HUES6 (cell line): Measurements from ENCODE around the gene SLC25A42.

ENCODE experiments used
- H3K27ac ChIP-seq: 2 replicates; pipeline ENCODE4 v1.7.0; 2013; ENCODE audit warnings: low read depth, mild to moderate bottlenecking, low read length, inconsistent platforms
- H3K27me3 ChIP-seq: 2 replicates; pipeline ENCODE4 v1.6.1; 2013; ENCODE audit warnings: low read length; ENCODE audit not compliant: control insufficient read depth, insufficient read depth
- H3K36me3 ChIP-seq: 2 replicates; pipeline ENCODE4 v1.6.1; 2013; ENCODE audit warnings: low read length; ENCODE audit not compliant: control insufficient read depth, insufficient read depth
- H3K4me1 ChIP-seq: 2 replicates; pipeline ENCODE4 v1.6.1; 2013; ENCODE audit warnings: low read length; ENCODE audit not compliant: control insufficient read depth, insufficient read depth
- H3K4me3 ChIP-seq: 2 replicates; pipeline ENCODE4 v1.5.1; 2013; ENCODE audit warnings: low read depth, low read length
- H3K9ac ChIP-seq: one replicate; pipeline ENCODE4 v1.6.1; 2013; ENCODE audit warnings: mild to moderate bottlenecking, low read length
- H3K9me3 ChIP-seq: 2 replicates; pipeline ENCODE4 v1.6.1; 2013; ENCODE audit warnings: low read depth, low read length; ENCODE audit not compliant: control insufficient read depth, insufficient read depth

The SLC25A42 gene

GRCh38 chr19:19154768-19155494 lies 91.1 kb downstream of the SLC25A42 start:
- no peak overlapping the region for H3K9ac ChIP-seq
- no peak overlapping the region for H3K27ac ChIP-seq
- no peak overlapping the region for H3K4me3 ChIP-seq
- no peaks in the 10 kb centered on the region for H3K36me3 ChIP-seq
- H3K27me3 ChIP-seq = no peaks in the 10 kb centered on the region
- no peaks in the 10 kb centered on the region for H3K4me1 ChIP-seq
- H3K9me3 ChIP-seq = no peaks in the 10 kb centered on the region

- Histone ChIP-seq H3K4me3 (no peak overlapping the region), H3K9me3 (no peaks in the 10 kb centered on the region), H3K9ac (no peak overlapping the region), H3K27me3 (no peaks in the 10 kb centered on the region), H3K36me3 (no peaks in the 10 kb centered on the region), H3K4me1 (no peaks in the 10 kb centered on the region; the same call in 1 of the 2 replicates), H3K27ac (no peak overlapping the region)
Observed at GRCh38 chr19:19155495-19156219, 91.9 kb downstream of the SLC25A42 start.

- no peaks in the 10 kb centered on the region for H3K36me3 ChIP-seq
Observed at GRCh38 chr19:19157808-19158207, 94.0 kb downstream of the SLC25A42 start.

GRCh38 chr19:19159534-19159933 lies 95.7 kb downstream of the SLC25A42 start:
- Histone ChIP-seq H3K36me3 (no peaks in the 10 kb centered on the region), H3K4me1 (no peaks in the 10 kb centered on the region; the same call in 1 of the 2 replicates), H3K9ac (no peak overlapping the region), H3K9me3 (no peaks in the 10 kb centered on the region), H3K4me3 (no peak overlapping the region), H3K27ac (no peak overlapping the region), H3K27me3 (no peaks in the 10 kb centered on the region)

More at GRCh38 chr19:19157808-19158207, 94.0 kb downstream of the SLC25A42 start:
- no peak overlapping the region for H3K4me3 ChIP-seq
- H3K9me3 ChIP-seq = no peaks in the 10 kb centered on the region
- H3K27ac ChIP-seq = no peak overlapping the region
- no peaks in the 10 kb centered on the region for H3K27me3 ChIP-seq
- H3K9ac ChIP-seq = no peak overlapping the region
- H3K4me1 ChIP-seq = no peaks in the 10 kb centered on the region; the same call in 1 of the 2 replicates

- Histone ChIP-seq H3K4me1 (no peaks in the 10 kb centered on the region; the same call in 1 of the 2 replicates), H3K9ac (peak overlapping the region; percentile 52), H3K27me3 (no peaks in the 10 kb centered on the region), H3K27ac (peak overlapping the region; percentile 77; the same call in 1 of the 2 replicates), H3K4me3 (no peak overlapping the region; the same call in 1 of the 2 replicates), H3K36me3 (no peaks in the 10 kb centered on the region), H3K9me3 (no peaks in the 10 kb centered on the region)
Observed at GRCh38 chr19:19160461-19161035, 96.8 kb downstream of the SLC25A42 start.

GRCh38 chr19:19162495-19162894 lies 98.7 kb downstream of the SLC25A42 start:
- Histone ChIP-seq H3K4me3 (no peak overlapping the region), H3K9me3 (no peaks in the 10 kb centered on the region)

More at GRCh38 chr19:19162495-19162894, 98.7 kb downstream of the SLC25A42 start:
- H3K27ac ChIP-seq = no peak overlapping the region
- no peaks in the 10 kb centered on the region for H3K36me3 ChIP-seq
- peaks cover 2% of the 10 kb centered on the region; the same call in 1 of the 2 replicates for H3K27me3 ChIP-seq
- no peak overlapping the region for H3K9ac ChIP-seq
- no peaks in the 10 kb centered on the region; the same call in 1 of the 2 replicates for H3K4me1 ChIP-seq
